Measurements from ENCODE around the gene RNASET2.

DNA sequence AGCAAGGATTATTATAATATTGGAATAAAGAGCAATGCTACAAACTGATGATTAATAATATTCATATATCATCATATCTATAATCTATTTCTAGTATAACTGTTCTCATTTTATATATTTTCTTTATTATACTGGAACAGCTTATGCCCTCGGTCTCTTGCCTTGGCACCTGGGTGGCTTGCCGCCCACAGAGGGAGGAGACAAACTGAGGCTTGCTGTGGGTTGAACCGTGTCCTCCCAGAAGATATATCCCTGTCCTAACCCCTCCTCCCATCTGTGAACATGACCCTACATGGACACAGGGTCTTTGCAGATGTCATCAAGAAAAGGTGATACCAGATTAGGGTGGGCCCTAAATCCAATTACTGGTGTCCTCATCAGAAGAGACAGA lies 4.7 kb downstream of the RNASET2 start:
- TF ChIP-seq, protein P1, sequence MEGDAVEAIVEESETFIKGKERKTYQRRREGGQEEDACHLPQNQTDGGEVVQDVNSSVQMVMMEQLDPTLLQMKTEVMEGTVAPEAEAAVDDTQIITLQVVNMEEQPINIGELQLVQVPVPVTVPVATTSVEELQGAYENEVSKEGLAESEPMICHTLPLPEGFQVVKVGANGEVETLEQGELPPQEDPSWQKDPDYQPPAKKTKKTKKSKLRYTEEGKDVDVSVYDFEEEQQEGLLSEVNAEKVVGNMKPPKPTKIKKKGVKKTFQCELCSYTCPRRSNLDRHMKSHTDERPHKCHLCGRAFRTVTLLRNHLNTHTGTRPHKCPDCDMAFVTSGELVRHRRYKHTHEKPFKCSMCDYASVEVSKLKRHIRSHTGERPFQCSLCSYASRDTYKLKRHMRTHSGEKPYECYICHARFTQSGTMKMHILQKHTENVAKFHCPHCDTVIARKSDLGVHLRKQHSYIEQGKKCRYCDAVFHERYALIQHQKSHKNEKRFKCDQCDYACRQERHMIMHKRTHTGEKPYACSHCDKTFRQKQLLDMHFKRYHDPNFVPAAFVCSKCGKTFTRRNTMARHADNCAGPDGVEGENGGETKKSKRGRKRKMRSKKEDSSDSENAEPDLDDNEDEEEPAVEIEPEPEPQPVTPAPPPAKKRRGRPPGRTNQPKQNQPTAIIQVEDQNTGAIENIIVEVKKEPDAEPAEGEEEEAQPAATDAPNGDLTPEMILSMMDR (IDR thresholded peaks at IDR 0.05; ENCODE audit: poor library complexity), result no peak
- TF ChIP-seq EZH2 (IDR thresholded peaks at IDR 0.05; ENCODE audit: borderline replicate concordance), result no peak
- TF ChIP-seq EZH2phosphoT487 (IDR thresholded peaks at IDR 0.05; ENCODE audit: low read depth, severe bottlenecking, unreplicated experiment), result no peak

Measured in hepatocyte (in vitro differentiated cells).